Cortex of kidney (tissue), 1 donor: ENCODE data around the gene LRP1.

Experiments
- DNase-seq: peaks from one replicate; lab custom pipeline; 2025; lab: John Stamatoyannopoulos, UW

LRP1 gene

DNA sequence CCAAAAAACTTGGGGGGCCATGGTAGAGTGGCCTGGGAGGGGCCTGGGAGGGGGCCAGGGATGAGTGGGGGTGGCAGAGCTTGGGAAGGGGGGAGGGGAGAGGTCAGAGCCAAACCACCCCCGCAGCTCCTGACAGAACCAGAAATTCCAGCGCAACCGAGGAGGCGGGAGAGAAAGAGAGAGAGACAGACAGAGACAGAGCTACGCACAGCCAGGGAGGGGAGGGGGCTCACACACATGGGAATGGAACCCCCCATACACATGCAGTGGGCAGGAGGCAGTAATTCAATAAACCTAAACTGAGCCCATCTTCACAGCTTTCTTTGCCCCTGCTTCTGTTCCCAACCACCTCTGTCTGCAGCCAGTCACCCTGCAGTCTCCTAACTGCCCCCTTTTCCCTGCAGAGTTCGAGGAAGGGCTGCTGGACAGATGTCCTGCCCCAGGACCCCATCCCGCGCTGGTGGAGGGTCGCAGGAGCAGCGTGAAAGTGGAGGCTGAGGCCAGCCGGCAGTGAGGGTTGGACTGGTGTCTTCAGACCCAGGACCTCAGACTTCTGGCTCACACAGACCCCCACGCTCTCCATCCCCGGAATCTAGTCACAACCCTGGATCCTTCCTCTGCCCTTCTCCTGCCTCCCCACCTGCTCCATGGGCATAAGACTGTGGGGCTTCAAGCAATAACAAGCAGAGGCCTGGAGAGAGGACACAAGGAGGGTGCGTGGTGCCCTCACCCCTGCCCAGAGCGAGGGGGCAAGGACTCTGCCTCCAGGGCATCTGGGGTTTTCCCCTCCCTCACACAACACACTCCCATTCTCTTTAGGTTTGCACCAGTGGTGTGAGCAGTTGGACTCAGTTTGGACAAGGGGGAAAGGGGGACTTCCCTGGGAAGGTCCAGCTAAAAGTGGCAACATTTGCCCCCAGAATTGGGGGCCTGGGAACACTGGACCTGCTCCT, 33.8 kb upstream of the LRP1 start:
- no peak for DNase-seq

GRCh38 chr12:57095440-57095839, 32.8 kb upstream of the LRP1 start:
- no peak for DNase-seq

DNA sequence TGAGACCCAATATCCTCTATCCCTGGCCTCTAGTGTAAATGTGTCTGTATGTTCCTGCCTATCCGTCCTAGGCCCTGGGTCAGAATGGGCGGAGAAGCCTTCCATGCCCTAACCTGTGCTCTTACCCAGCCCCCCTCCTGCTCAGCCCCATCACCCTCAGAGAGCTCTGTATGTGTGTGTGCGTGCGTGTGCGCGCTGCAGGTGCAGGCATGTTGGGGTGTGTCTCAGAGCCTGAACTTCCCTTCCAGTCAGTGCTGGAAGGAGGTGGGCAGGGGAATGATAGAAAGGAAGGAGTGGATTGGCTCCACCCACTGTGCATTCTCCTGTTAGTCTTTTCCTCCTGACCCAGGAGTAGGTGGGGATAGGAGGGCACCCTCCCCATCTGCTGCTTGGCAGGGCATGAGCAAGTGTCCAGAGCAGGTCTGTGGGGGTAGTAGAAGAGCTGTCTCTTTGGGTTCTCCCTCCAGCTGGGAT, 32.1 kb upstream of the LRP1 start:
- no peak for DNase-seq

- no peak for DNase-seq
Observed at GRCh38 chr12:57096748-57097553, 31.3 kb upstream of the LRP1 start.

- no peak for DNase-seq
Observed at GRCh38 chr12:57097554-57097835, 30.8 kb upstream of the LRP1 start.

GRCh38 chr12:57098546-57098945, 29.7 kb upstream of the LRP1 start:
- no peak for DNase-seq

DNA sequence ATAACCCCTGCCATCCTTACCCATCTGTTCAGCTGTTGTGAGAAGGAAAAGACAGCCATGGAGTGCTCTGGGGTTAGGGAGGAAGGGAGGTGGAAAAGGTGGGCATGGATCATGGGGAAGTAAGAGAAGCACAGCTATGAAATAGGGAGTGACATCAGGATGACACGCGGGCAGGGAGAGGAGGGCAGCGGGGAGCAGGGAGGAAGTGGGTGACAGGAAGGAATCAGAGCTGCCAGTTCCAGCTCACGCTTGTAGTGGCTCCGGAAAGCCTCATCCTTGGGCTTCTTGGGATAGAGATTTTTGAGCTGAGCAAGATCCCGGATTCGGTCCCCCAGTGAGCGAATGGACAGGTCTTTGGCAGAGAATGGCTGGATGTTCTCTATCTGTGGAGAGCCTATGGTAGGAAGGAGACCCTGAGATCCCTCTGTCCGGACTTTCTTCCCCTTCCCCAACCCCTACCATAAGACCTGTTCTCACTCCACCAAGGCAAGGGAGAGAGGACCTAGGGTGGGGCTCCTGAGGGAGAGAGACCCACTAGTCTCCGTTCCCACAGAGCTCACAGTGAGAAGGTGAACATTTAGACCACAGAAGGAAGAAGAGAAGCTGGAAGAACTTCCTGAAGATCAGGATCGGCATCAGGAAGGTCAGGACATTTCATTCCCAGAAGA, 29.1 kb upstream of the LRP1 start:
- no peak for DNase-seq

GRCh38 chr12:57099766-57100165, 28.5 kb upstream of the LRP1 start:
- no peak for DNase-seq

DNA sequence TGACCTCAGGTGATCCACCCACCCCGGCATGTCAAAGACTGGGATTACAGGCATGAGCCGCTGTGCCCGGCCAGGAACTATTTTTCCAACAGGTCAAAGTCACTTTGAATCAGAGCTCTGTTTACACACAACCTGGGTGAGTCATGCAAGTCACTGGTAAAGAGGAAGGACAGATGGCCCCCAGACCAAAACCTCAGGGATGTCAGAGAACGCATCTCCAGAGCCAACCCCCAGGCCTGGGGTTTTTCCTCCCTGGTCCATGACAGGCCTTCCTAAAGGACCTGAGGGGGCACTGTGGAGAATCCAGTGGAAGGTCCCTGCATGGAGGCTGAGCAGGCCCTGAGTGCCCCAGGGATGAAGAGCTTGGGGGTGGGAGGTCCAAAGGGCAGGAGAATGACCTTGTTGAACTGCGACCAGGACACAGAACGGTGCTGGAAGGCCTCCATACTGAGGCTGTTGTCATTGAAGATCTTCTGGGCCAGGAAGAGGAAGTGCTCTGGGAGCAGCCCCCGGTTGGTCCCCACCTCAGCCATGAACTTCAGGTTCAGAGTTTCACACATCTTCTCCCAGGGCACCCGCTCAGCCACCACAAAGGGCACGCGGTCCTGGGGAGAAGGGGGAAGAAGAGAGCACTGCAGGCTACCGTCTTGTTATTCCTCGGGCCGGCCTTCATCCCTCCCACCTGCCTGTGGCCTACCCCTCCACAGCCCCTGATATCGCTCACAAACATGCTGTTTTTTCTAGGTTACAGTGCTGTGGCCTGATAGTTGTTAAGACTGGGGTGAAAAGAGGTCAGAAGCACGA, 26.2 kb upstream of the LRP1 start:
- DNase-seq = no peak

DNA sequence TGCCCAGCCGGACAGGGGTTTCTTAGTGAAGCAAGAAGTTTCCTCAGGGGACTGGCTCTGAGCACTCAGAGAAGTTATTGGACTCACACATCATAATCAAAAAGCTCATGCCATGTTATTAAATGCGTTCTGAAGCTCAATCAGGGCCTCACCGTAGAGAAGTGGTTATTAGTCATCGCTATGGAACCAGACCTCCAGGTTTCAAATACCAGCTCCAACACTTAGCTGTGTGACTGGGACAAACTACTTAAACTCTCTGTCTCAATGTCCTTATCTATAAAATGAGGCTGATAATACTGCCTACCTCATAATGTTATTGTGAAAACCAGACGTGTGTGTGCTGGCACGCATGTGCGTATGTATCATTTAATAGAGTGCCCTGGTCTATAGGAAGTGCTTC, 24.4 kb upstream of the LRP1 start:
- DNase-seq = no peak

- no peak for DNase-seq
Observed at GRCh38 chr12:57104292-57104910, 23.9 kb upstream of the LRP1 start.

- no peak for DNase-seq
Observed at GRCh38 chr12:57105011-57105753, 23.1 kb upstream of the LRP1 start.

- no peak for DNase-seq
Observed at GRCh38 chr12:57106021-57106708, 22.1 kb upstream of the LRP1 start.

- no peak for DNase-seq
Observed at GRCh38 chr12:57107456-57108155, 20.7 kb upstream of the LRP1 start.

DNA sequence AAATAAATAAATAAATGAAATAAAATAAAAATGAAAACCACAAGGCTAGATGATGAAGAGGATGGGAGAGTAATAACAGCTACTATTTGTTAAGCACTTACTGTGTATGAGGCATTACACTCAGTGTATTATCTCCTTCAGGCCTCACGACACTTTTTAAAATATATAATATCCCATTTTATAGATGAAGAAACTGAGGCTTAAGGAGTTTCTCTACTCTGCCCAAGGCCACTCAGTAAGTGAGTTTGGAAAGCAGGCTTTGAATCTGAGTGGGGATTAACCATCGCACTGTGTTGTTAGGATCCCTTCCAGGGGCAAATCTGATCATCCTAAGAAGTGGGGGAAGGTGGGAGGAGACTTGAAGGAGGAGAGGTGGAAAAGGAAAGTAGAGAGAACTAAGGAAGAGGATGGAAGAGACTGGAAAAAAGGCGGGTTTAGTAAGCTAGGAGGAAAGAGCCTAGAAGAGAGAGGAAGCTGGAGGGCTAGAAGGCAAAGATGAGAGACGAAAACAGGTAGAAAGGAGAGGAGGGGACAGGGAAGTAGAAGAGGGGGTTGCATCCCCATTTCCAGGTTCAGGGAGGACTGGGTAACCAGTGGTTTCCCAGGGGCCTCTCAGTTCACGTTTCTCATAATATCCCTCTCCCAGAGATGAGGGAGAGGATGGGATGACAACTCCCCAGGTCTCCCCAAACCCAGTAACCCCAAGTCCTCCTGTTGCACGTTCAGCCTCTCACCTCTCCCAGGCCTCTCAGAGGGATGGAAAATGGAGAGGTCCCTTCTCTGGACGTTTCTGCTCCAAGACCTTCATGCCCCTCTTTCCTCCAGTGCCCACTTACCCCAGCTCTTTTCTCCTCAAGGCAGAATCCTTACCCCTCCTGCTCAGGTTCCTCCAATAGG, 18.8 kb upstream of the LRP1 start:
- no peak for DNase-seq

- no peak for DNase-seq
Observed at GRCh38 chr12:57110104-57111030, 17.9 kb upstream of the LRP1 start.
